SK-MEL-5 (cell line): Measurements from ENCODE around the gene RCAN3. TPM values are rescaled to one million over a fixed set of nuclear protein-coding genes. Genes with fewer than 3 reads are reported as not detected.
"Not testable (repeated sequence)": the region's sequence is repeated elsewhere in the genome, so short reads cannot be mapped to it uniquely, and the experiment has no call there.

Experiments used
- DNase-seq: peaks from one replicate; pipeline ENCODE4 v3.0.0-alpha.2; 2016; ENCODE audit warnings: low read depth, low spot score
- in situ Hi-C: cut with HindIII; loops from 2 replicates; pipeline ENCODE4 v1.10.0; 2016; ENCODE audit warnings: low sequenced_read_pairs, high pct_unique_total_duplicates, low pct_unique_long_range_greater_than_20kb
- polyA plus RNA-seq, 2 experiments: library from polyadenylated mRNA; depleted of rRNA; stranded (reverse); fragments of >200 nt; gene quantifications; 2 replicates each; pipeline ENCODE4 v1.2.3, GENCODE V29; 2015
- total RNA-seq: library from RNA; depleted of rRNA; stranded (reverse); fragments of >200 nt; shearing (Covaris generic); gene quantifications from 2 replicates; pipeline ENCODE4 v1.2.3, GENCODE V29; 2014; rRNA removed

Gene RCAN3
- total RNA-seq, result 9.2 and 10.3 TPM in 2 replicates
- 14.1 and 16.8 TPM in 2 replicates for polyA plus RNA-seq (2015; cell fraction: cytosol; rRNA removed)
- 6.1 and 12.8 TPM in 2 replicates for polyA plus RNA-seq (2015; cell fraction: nucleus; rRNA removed)

DNA sequence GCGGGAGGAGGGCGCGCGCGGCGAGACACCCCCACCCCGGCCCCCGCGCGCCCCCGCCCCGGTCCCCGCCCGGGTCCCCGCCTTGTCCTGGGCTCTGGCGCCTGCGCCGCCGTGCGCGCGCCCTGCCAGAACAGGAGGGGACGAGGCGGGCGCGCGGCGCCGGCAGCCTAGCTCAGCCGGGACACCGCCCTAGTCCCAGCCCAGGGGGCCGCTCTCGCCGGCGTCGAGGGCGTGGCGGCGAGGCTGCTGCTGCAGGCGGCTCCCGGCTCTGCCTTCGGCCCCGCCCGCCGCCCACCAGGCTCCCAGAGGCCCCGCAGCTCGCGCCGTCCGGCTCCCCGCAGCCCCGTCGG, at the start of gene RCAN3:
Gene RCAN3, plus strand, starts transcription at position 128 of the 350 bp plus-strand sequence. CDS start 11,537 bp downstream, outside the sequence.
- peak; percentile 87 for DNase-seq
- in situ Hi-C loops, result no loop called here

DNA sequence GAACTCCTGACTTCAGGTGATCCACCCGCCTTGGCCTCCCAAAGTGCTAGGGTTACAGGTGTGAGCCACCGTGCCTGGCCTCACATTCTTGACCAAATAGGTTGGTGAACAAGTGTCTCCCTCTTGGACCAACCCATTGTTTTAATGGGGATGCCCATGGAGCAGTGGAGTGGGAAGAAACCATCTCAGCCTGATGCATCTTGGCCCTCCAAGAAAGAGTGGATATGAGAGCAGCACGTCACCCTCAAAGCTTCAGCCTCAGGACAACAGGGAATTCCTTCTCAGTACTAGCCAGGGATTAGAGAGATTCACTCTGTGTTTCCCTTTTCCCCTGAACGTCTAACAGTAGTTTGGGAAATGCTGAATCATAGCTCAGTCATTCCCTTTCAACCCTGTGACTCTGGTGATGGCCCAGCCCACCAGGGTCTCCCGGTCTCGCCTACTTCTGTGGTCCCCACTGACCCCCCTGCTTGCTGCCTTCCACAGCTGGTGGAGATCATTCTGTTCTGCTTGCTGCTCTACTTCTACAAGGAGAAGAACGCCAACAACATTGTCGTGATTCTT, 49.6 kb upstream of the RCAN3 start:
- no peak for DNase-seq
- in situ Hi-C loops, result no loop called here

- in situ Hi-C loops, result no loop called here
- DNase-seq, result no peak
Observed at GRCh38 chr1:24454673-24455072, 48.0 kb upstream of the RCAN3 start.

DNA sequence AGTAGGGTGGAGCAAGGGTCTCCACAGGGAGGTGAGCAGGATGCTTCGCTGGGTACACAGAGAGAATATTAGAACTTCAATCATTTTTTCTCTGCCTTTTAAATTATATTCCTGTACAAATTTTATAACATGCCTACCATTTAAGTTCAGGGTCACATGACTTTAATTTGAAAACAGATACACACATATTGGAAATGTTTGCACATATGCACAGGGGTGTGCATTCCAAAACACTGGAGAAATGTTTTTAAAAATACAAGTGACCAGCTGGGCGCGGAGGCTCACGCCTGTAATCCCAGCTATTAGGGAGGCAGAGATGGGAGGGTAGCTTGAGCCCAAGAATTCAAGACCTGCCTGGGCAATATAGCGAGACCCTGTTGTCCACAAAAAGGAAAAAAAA, 47.4 kb upstream of the RCAN3 start:
- in situ Hi-C loops, result no loop called here
- no peak for DNase-seq

DNA sequence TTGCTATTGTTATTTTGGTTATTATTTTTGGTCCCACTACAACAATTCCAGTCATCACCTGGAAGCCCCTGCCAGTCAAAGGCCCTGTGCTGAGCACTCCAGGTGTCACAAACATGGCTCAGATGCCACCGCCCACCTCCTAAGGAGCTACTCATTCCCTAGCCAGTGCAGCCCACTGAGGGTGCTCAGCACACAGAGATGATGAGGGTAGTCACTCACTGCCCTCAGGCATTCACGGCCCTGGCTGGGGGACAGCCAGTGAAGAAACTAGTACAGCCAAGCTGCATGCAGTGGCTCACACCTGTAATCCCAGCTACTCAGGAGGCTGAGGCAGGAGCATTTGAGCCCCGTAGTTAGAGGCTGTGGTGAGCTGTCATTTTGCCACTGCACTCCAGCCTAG, 44.8 kb upstream of the RCAN3 start:
- DNase-seq, result no peak
- in situ Hi-C loops, result no loop called here

GRCh38 chr1:24459551-24460266, 42.9 kb upstream of the RCAN3 start:
- DNase-seq, result peak; percentile 51
- in situ Hi-C loops, result no loop called here

DNA sequence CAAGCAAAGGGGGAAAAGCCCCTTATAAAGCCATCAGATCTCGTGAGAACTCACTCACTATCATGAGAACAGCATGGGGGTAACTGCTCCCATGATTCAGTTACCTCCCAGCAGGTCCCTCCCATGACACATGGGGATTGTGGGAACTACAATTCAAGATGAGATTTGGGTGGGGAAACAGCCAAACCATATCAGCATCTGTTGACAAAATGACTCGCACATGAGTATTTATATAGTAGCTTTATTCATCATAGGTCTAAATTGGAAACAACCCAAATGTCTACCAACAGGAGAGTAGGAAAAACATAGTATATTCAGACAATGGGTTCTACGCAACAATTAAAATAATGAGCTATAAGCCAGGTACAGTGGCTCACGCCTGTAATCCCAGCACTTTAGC, 40.5 kb upstream of the RCAN3 start:
- in situ Hi-C loops, DNase-seq: not testable (repeated sequence)

DNA sequence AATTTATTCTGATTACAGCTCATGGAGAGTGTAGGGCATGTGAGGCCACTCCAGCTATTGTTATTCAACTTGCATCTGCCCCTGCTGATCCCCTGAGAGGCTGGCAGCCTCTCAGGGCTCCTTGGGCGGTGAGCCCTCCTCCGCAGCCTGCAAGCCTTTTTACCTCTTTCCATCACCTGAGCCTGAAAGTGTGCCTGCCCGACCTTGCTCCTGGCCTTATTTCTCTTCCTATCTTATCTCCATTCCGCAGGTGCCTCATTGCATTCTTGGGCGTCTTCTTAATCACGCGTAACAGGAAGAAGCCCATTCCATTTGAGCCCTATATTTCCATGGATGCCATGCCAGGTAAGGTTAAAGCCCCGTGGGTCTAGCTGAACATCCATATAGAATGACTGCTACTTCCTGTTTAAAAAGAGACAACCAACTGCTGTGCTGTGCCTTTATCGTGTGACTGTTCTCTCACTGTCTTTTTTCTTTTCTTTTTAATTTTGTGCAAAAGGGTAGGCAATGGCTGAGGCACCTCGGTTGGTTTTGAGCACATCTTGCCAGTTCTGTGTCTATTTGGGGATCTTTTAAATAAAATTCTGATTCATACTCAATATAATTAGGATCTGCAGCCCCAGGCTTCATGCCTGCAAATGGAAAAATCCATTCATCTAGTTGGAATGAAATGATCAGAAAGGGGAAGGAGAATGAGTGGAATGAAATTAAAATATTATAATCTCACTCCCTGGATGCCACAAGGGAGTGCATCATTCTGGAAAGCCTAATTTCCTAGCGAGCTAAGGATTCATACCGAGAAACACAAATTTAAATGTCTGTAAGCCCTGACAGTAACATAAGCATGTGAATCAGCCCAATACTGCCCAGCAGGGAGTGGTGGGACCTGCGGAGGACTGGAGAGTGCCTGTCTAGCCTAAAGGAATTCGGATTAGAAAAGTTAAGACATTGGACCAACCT, 38.6 kb upstream of the RCAN3 start:
- DNase-seq, result no peak
- in situ Hi-C loops, result no loop called here

GRCh38 chr1:24465099-24465498, 37.5 kb upstream of the RCAN3 start:
- no peak for DNase-seq
- in situ Hi-C loops, result no loop called here

DNA sequence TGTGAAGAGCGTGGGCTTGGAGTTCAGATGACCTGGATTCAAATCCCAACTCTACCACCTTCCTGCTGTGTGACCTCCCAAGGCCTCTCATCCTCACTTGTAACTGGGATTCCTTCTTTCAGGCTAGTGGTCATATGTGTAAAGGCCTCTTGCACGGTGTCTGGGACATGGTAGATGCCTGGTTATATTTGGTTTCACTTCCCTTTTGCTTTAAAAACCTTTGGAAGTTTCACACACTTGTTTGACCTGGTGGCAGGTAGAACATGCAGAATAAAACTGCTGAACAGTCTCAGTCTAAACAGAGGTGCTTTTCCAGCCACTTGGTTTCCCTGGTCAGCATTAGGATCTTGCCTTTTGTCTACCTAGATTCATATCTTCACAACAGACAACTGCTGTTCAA, 37.0 kb upstream of the RCAN3 start:
- DNase-seq, result no peak
- in situ Hi-C loops, result no loop called here

GRCh38 chr1:24468685-24469316, 33.8 kb upstream of the RCAN3 start:
- in situ Hi-C loops, result no loop called here

GRCh38 chr1:24470592-24470991, 32.0 kb upstream of the RCAN3 start:
- in situ Hi-C loops, result no loop called here
- DNase-seq, result no peak

More at GRCh38 chr1:24468685-24469316, 33.8 kb upstream of the RCAN3 start:
- no peak for DNase-seq

GRCh38 chr1:24472527-24473251, 29.9 kb upstream of the RCAN3 start:
- no peak for DNase-seq
- in situ Hi-C loops, result no loop called here

DNA sequence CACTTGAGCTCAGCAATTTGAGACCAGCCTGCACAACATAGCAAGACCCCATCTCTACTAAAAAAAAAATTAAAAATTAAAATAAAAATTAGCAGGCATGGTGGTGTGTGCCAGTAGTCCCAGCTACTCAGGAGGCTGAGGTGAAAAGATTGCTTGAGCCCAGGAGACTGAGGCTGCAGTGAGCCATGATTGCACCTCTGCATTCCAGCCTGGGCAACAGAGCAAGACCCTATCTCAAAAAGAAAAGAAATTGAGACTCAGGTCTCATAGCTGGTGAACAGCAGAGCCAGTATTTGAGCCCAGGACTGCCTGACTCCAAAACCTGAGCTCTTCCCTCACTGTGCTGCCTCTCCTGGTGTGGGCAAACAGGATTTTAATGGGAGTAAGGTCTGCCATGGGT, 28.4 kb upstream of the RCAN3 start:
- no peak for DNase-seq
- in situ Hi-C loops, result no loop called here

DNA sequence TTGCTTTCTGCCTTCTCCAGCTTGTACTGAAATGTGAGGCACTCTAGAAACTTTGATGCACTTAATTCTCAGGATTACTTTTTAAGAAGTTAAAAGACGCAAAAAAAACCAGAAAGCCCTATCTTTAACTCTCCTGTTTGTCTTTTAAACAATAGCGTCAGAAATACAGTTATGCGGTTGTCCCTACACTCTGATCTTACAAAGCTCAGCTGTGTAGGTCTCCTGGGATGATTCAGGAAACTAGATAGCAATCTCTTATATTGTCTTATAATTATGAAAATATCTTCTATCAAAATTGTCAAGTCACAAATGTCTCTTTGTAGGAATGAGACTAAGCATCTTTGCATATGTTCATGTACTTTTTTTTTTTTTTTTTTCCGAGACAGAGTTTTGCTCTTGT, 26.9 kb upstream of the RCAN3 start:
- in situ Hi-C loops, result no loop called here
- no peak for DNase-seq

GRCh38 chr1:24476571-24476970, 26.1 kb upstream of the RCAN3 start:
- no peak for DNase-seq
- in situ Hi-C loops, result no loop called here

DNA sequence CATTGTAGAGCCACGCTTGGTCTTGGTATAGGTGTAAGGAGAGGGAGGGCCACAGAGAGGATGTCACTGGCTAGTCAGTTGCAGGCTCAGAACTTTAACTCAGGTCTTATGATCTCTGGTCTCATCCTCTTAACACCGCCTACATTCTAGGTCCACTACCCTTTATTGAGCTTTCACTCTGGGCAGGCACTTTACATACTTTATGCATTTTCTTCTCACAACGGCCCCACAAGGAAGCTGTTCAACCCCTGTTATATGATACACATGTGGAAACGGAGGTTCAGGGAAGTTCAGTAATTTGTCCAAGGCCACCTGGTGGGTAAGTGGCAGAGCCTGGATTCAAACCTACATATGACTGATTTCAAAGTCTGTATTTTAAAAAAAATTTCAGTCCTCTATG, 25.3 kb upstream of the RCAN3 start:
- DNase-seq, result no peak
- in situ Hi-C loops, result no loop called here
